HG03066 (cell line): Measurements from ENCODE around the gene NOS1.

Experiments used
- ATAC-seq: cut with Tn5 transposase; IDR thresholded peaks from one replicate; pipeline ENCODE4 v1.9.1; 2021; ENCODE audit warnings: low read depth; ENCODE audit not compliant: unreplicated experiment

NOS1 gene

GRCh38 chr12:117333331-117333881 is 28.0 kb downstream of the NOS1 start:
- ATAC-seq = no peak

GRCh38 chr12:117331691-117332090 is 29.7 kb downstream of the NOS1 start:
- no peak for ATAC-seq

GRCh38 chr12:117330441-117331113 is 30.8 kb downstream of the NOS1 start:
- no peak for ATAC-seq

- ATAC-seq = no peak
These were observed 31.7 kb downstream of the NOS1 start for GRCh38 chr12:117329756-117330155.

- ATAC-seq = no peak
These were observed 32.8 kb downstream of the NOS1 start for GRCh38 chr12:117328556-117329100.

GRCh38 chr12:117322428-117322827 is 39.0 kb downstream of the NOS1 start:
- no peak for ATAC-seq

- no peak for ATAC-seq
These were observed 39.9 kb downstream of the NOS1 start for GRCh38 chr12:117321572-117321971.

- ATAC-seq = no peak
These were observed 42.8 kb downstream of the NOS1 start for GRCh38 chr12:117318591-117318990.

- no peak for ATAC-seq
These were observed 45.1 kb downstream of the NOS1 start for GRCh38 chr12:117316336-117316735.

GRCh38 chr12:117313926-117314325 is 47.5 kb downstream of the NOS1 start:
- ATAC-seq = no peak

GRCh38 chr12:117312770-117313169 is 48.7 kb downstream of the NOS1 start:
- no peak for ATAC-seq

GRCh38 chr12:117309276-117309925 is 52.0 kb downstream of the NOS1 start:
- ATAC-seq = no peak

GRCh38 chr12:117300174-117300573 is 61.3 kb downstream of the NOS1 start:
- no peak for ATAC-seq

GRCh38 chr12:117298648-117299225 is 62.7 kb downstream of the NOS1 start:
- ATAC-seq = no peak

GRCh38 chr12:117298191-117298590 is 63.2 kb downstream of the NOS1 start:
- ATAC-seq = no peak

- no peak for ATAC-seq
These were observed 67.2 kb downstream of the NOS1 start for GRCh38 chr12:117294189-117294603.

- no peak for ATAC-seq
These were observed 67.9 kb downstream of the NOS1 start for GRCh38 chr12:117293510-117293909.

GRCh38 chr12:117292688-117293087 is 68.7 kb downstream of the NOS1 start:
- no peak for ATAC-seq

- ATAC-seq = no peak
These were observed 77.3 kb downstream of the NOS1 start for GRCh38 chr12:117284140-117284539.

- no peak for ATAC-seq
These were observed 78.9 kb downstream of the NOS1 start for GRCh38 chr12:117282490-117282889.

GRCh38 chr12:117280019-117280680 is 81.3 kb downstream of the NOS1 start:
- no peak for ATAC-seq
